ENCODE results near the gene GSG1L.

The GSG1L gene

DNA sequence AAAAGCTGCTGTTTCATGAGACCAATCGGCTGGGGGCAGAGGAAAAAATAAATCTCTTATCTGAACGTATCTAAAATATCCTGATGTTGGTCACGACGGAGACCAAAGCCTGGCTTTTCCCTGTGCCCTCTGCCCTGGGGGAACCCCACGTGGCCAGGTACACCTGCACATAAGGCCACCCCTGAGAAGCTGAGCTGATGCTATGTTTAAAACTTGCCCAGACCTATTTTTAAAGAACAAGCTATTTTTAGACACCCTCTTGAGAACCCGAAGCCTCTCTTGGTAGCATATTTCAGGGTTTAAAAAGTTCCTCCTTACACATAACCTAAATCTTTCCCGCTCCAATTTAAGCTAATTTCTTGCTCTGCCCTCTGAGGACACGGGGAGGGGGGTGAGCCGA, 210.4 kb downstream of the GSG1L start:
- no peak for DNase-seq (ENCODE audit: low spot score)

DNA sequence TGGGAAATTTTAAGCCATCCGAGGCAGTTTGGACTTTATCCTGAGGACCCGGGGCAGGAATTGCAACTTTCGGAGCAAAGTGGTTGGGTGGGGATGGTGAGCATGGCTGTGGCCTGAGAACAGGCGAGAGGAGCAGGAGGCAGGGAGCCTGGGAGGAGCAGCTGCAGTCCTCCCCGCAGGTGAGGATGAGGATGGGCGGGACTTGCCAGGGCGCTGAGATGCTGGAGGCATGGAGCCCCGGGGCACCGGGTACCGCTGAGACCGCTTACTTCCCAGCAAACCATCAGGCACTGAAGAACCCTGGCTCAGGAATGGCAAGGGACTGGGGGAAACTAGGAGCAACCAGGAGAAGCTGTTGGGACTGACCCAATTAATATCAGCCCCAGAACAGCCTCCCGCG, 210.8 kb downstream of the GSG1L start:
- no peak for DNase-seq (ENCODE audit: low spot score)

DNA sequence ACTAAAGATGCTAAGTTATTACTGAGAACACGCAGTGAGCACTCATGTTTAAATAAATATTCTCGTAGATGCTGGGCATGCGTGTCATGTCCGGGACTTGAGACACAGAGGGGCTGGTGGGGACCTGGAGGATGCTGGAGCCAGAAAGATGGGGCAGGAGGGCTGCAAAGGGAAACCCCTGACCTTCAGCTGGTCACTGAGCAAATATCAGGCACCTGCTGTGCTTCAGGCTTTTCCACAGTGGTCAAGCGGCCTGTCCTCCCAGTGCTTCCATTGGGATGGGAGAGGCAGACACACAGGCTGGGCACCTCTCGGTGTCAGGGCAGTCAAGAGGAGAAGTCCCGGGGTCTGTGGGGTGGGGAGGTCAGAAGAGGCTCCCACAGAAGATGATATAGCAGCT, 211.4 kb downstream of the GSG1L start:
- no peak for DNase-seq (ENCODE audit: low spot score)

DNA sequence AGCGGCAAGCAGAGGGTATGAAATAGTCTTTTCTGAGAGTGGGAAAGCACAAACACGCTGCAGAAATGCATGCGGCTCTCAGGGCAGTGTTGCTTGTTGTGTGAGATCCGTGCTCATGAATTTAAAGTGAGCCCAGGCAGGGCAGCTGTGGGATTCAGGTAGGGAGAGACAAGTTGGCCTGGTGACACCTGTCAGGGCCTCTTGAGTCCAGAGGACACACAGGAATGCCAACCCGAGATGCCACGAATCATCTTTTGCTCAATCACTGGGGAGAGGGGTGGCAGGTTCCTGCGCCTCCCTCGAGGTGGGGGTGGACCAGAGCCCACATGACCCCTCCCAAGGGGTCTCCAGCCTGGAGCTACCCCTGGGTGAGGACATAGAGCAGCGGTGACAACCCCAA, 211.9 kb downstream of the GSG1L start:
- no peak for DNase-seq (ENCODE audit: low spot score)

DNA sequence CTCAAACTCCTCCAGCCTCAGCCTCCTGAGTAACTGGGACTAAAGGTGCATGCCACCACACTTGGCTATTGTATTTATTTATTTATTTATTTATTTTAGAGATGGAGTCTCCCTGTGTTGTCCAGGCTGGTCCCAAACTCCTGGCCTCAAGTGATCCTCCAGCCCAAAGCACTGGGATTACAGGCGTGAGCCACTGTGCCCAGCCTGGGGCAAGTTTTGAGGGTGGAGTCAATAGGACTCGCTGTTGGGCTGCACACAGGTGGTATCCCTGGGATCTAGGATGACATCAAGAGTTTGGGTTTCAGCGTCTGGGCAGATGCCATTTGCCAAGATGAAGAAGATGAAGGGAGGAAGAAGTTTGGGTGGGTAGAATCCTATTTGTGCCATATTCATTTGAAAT, 213.9 kb downstream of the GSG1L start:
- DNase-seq (ENCODE audit: low spot score): no peak

DNA sequence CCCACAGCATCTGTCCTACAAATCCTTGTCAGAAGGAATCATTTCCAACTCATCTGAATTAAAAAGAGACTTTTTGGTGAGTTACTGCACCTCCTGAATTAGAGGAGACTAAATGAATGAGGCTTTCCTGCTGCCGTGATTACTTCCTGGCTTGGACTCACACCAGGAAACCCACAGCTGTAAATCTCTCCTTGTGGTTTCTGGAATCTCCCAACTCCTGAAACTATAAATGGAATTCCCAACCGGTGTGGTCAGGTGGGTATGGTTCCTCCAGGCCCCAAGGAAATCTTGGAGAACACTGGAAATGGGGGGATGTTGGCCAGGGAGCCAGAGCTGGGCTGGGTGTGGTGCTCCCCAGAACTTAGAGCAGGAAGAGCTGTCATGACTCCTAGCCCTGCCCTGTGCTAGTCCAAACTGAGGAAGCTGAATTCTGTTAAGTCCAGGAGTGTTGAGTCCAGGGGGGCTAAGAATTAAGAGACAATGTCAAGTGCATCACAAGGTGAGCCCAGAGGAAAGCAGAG, 216.4 kb downstream of the GSG1L start:
- no peak for DNase-seq (ENCODE audit: low spot score)

DNA sequence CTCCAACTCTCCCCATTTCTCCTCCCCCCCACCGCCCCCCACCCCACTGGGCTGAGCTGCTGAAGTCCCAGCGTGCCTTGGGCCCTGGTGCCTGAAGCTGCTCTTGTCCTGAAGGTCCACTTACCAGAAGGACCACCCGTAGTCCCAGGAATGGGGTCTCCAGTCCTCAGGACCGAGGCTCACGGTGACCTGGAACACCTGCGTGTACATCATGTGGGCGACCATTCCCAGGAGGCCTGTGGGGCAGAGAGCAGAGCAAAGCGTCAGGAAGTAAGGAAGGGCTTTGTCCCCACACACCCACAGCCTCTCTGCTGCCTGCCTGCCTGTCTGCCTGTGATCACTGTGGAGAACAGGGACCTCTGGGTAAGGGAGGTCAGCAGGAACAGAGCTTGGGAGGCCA, 218.7 kb downstream of the GSG1L start:
- no peak for DNase-seq (ENCODE audit: low spot score)

DNA sequence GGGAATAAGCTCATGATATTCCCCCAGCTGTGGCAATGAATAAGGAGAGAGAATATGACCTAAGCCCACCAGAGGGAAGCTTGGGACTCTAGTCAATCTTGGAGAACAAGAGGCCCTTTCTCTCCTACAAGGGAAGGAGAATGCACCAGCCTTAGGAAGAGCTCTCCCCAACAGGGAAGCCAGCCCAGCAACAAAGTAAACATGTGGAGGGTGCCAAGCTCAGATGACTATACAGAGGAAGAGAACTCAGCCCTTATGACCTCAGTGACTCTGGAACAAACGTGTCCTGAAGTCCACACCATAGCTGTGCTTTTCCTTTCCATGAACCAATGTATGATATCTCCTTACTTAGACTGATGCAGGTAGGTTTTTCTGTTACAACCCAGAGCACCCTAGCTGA, 219.7 kb downstream of the GSG1L start:
- DNase-seq (ENCODE audit: low spot score): no peak

DNA sequence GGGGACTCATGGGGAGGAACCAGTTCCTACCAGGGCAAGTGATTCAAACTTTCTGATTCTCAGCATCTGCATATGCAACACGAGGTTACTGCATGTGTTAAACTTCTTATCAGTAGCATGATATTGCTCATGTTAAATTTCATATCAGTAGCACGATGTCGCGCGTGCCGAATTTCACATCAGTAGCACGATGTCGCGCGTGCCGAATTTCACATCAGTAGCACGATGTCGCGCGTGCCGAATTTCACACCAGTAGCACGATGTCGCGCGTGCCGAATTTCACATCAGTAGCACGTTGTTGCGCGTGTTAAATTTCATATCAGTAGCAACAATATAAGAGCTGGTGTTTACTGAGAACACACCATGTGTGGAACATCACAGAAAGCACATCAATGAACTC, 221.6 kb downstream of the GSG1L start:
- no peak for DNase-seq (ENCODE audit: low spot score)

DNA sequence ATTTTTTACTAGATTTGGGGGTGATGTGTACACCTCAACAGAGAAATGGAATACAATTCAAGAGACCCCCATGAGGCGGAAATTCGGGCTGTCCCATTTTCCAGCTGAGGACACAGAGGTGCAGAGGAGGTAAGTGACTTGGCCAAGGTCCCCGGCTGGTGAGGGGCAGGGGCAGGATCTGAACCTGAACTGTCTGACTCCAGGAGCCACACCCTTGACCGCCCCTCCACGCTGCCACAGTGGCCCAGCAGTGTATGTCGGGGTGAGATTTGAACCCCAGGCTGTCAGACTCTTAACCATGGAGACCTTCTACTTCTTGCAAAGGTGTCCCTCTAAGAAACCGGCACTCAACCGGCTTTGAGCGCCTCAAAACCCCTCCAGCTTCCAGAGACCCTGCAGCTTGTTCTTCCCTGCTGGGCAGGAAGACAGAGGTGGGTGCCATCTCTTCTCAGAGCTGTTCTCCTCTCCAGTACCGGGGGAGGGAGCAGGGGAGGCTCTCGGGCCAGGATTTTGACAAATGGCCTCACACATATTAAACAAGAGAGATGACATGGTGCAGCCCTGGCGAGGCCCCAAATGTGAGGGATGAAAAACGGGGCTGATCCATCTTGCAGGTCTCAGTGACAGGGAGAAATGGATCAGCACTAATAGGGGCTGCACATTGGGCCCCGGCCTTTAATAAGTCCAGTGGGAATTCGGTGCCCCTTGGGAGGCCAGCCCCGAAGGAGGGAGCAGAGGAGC, 222.3 kb downstream of the GSG1L start:
- DNase-seq (ENCODE audit: low spot score): no peak

DNA sequence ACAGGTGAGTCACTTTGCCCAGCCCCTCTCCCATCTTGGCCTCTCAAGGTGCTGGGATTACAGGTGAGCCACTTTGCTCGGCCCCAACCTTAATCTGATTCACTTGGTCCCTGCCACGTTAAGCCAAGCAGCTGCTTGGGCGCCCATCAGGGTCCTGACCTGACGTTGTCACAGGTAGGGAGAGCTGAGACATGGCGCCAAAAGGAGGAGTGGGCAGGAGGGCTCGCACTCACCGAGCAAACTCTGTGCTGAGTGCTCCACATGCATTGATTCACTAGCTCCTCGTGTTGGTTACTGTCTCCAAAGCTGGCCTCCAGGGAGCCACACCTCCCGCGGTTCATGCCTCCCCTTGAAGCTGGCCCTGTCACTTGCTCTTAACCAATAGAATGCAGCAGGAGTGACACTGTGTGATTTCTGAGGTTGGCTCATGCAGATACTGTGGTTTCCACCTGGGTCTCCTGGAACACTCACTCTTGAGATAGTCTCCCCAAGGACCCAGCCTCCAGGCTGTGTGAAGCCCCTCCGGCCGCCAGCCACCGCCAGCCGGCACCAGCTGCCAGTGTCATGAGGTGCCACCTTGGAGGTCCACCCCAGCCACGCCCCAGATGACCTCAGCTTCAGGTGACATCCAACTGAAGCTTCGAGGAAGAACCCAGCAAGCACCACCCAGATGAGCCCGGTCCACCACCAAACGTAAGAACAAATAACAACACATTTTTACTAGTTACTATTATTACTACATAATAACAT, 223.0 kb downstream of the GSG1L start:
- no peak for DNase-seq (ENCODE audit: low spot score)

DNA sequence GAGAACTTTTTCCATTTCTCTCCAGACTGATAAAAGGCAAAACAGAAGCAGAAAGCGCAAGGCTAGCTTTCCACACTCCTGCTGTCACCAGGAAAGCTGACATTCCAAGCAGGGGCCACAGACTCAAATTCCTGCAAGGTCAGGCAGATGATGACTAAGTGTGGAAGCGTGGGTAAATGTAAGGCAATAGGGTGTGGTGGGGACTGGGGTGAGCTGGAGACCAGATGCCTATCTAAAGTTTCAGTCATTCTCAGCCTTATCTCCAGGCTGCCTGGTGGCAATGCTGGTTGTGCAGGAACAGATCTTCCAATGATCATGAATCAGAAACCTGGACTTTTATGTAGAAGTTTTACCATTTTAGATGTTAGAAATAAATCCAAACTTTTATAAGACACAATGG, 224.1 kb downstream of the GSG1L start:
- no peak for DNase-seq (ENCODE audit: low spot score)

DNA sequence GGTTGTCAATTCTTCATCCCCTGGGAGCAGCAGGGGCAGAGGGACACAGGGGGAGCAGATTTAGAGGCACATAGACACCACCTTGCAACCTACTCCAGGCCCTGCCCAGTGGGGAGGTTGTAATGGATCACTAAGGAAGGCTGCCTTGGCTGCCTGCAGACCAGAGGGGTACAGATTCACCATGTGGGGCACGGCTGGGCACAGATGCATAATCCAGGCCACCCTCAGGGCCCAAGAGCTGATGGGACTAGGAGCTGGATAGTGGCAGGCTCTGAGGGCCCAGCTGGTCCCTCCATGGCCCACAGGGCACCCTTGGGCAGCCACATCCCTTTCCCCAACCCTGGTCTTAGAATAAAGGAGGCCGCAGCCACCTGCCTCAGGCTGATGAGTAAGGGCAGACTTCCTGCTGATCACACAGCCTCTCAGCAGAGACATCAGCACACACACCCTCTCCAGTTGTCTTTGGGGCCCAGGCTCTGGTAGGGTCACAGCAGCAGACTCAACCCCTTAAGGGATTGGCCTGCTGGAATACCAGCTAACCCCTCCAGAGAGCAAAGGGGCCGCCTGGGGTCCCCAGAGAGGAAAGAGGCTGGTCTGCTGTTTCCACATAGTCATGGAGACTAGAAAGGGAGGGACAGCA, 224.9 kb downstream of the GSG1L start:
- DNase-seq (ENCODE audit: low spot score): no peak

DNA sequence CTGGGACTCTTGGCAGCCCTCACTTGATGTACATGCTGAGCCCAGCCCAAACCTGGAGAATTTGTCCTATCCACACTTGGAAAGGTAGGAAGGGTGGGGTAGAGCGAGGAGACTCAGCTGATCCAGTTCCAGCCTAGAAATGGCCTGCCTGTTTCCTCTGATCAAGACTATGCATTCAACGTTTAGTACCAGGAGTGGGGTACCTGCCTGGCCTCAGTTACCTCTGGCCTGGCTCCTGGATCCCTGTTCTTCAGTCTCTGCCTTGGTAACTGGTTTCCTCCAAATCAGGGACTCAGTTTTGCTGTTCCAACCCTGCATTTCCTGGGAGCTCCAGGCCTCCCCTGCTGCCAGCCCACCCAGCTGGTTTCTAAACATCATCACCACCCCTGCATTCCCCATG, 233.5 kb downstream of the GSG1L start:
- DNase-seq (ENCODE audit: low spot score): no peak

DNA sequence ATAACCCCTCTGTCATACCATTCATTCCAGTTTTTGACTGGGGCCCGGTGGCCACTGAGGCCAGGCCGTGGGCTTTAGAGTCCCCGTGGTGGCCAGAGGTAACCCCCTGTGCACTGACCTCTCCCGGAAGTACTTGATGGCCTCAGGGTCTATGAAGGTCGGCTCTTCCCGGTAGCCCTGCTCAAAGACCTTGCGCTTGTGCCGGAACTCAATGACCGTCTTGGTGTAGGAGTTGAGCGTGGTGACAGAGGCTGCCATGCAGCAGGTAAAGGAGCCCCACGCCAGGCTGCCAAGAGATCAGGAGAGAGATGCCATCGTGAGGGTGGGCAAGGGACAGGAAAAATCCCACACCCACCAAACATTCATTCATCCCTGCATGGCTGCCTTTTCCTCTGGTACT, 234.8 kb downstream of the GSG1L start:
- no peak for DNase-seq (ENCODE audit: low spot score)

DNA sequence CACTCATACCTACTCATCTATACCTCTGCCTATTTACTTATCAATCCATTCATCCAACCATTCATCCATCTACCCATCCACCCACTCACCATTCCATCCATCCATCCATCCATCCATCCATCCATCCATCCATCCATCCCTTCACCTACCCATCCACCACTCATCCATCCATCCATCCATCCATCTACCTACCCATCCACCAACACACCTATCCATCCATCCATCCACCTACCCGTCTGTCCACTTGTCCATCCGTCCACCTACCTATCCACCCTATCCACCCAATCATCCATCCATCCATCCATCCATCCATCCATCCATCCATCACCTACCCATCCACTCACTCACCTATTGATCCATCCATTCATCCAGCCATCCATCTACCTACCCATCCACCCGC, 235.7 kb downstream of the GSG1L start:
- no peak for DNase-seq (ENCODE audit: low spot score)

DNA sequence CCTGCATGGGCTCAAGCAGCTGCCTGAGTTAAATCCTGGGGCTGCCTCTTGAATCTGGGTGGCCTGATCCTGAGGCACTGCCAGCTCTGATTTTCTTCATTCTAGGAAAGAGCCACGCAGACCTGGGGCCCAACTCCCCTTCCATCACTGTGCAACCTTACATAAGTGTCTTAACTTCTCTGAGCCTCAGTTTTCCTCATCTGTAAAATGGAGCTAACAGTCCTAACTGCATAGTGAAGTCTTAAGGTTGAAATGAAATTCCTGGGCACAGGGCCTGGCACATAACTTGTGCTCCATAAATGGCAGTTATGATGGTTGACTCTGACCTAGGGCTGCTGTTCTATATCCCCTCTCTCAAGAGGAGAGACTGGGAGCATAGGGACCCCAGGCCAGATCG, 236.6 kb downstream of the GSG1L start:
- DNase-seq (ENCODE audit: low spot score): no peak

DNA sequence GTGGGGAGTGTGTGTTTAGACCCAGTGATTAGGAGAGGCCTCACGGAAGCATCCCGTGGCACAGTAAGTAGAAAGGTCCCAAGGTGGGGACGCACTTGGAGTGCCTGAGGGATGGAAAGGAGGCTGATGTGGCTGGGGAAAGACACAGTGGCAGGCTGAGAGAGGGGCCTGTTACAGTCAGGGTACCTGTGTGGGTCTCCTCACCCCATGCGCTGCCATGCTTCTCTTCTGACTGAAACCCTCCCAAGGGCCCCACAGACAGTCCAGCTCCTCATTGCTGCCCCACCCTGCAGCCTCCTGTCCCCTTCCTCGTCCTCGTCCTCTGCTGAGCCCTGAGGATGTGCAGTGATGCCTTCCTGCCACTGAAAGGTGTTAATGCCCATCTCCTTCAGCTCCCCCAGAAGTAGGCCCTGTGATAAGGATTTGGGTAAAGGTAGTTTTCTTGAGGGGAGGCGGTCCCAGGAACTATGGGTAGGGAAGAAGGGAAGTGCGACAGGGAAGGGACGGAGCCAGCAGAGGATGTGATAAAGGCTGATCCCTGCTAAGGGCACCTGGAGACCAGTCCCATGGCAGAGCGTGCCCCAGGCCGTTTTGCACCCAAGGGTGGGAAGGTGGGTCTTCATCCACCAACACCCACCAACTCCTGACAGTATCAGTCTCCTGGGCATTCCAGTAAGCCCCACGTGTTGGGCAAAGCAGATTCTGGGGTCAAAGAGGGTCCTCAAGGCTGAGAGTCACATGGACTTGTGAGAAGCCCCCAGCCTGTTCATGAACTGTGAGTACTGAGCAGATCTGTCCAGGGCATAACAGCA, 237.2 kb downstream of the GSG1L start:
- no peak for DNase-seq (ENCODE audit: low spot score)

DNA sequence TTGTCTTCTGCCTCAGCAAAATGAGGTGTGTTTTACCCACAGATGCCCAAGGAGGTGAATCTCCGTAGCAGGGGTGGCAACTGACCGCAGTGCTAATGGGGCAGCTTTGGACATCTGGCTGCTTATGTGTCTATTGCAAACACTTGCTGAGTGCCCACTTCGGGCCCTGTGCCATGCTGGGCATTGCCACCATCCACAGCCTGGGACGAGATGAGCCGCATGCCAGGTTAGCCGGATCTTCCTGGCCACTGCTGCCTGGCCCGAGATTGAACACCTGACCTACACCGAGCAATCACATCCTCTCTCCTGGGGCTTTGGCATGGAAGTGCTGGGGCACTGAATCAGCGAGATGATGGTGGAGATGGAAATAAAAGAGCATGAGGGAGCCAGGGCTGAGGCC, 238.7 kb downstream of the GSG1L start:
- DNase-seq (ENCODE audit: low spot score): no peak

DNA sequence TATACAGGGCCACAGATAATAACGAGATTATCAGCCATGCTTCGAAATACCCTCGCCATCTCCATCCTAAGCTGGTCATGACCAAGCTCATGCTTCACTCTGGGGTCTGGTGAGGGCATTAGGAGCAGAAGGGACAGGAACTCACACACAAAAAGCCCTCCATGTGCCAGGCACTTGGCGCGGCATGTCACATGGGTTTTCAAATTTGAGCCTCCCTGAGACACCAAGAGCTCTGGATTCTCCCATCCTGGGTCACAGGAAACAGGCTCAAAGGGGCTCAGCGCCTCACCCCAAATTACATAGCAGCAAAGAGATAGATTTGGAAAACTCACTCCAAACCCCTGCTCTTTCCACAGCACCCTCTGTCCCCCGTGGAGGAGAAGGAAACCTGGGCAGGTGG, 239.5 kb downstream of the GSG1L start:
- no peak for DNase-seq (ENCODE audit: low spot score)

DNA sequence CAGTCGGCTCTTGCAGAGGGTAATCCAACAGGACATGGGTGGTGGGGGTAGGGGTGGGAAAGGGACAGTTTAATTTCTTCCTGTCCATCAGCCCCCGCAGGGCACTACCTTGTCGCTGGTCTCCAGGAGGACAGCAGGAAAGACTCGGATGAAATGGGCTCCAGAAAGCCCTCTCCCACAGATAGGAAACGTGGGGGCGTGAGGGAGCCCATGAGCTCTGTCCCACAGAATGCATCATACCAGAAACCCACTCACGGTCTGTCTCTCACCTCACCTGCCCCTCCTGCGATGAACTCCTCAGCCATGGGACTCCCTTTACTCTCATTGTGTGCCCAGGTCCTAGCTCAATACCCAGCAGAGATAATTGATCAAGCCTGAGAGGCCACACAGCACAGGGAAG, 240.1 kb downstream of the GSG1L start:
- DNase-seq (ENCODE audit: low spot score): no peak

DNA sequence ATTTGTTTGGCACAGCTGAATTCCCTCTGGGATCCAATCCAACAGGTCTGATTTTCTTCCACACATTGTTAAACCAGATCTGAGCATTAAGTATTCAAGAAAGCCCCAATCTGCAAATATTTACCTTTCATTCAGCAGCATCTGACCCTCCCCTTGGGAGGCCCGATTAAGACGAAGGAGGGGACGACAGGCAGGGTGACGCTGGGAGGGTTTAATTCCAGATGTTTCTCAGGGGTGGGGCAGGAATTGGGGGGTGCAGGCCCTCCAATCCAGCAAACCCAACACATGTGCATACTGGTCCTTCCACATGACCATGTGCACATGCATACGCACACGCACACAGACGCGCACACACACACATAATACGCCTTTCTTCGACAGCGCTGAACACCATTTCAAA, 240.5 kb downstream of the GSG1L start:
- no peak for DNase-seq (ENCODE audit: low spot score)

Measured in SK-N-DZ (cell line).